GM19351 (cell line): ENCODE results near the gene SCRN3.
"Not testable (repeated sequence)": the region's sequence is repeated elsewhere in the genome, so short reads cannot be mapped to it uniquely, and the experiment has no call there.

Experiments
- ATAC-seq: cut with Tn5 transposase; IDR thresholded peaks from one replicate; pipeline ENCODE4 v1.9.1; 2021; ENCODE audit warnings: mild to moderate bottlenecking, moderate library complexity; ENCODE audit not compliant: unreplicated experiment

Gene SCRN3

DNA sequence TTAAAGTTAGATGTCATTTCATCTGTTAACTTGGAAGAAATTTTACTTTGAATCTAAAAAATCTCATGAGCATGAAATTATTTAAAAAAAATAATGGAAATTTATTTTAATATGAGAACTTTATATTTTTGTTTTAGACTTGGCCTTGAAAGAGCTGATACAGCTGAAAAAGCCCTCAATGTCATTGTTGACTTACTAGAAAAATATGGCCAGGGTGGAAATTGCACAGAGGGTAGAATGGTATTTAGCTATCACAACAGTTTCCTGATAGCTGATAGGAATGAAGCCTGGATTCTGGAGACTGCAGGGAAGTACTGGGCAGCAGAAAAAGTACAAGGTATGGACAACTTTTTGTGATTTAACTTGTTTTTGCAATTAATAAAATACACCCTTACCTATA, 5.3 kb downstream of the SCRN3 start:
- no peak for ATAC-seq

DNA sequence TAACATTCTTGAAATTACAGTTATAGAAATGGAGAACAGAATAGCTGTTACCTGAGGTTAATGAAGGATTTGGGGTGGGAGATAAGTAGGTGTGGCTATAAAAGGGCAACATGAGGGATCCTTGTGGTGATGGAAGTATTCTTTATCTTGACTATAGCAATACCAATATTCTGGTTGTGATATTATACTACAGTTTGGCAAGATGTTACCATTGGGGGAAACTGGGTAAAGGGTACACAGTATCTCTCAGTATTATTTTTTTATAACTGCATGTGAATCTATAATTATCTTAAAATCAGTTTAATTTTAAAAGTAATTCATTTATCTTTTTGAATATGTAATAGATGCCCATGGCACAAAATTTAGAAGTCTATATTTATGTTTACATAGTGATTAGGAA, 8.1 kb downstream of the SCRN3 start:
- no peak for ATAC-seq

DNA sequence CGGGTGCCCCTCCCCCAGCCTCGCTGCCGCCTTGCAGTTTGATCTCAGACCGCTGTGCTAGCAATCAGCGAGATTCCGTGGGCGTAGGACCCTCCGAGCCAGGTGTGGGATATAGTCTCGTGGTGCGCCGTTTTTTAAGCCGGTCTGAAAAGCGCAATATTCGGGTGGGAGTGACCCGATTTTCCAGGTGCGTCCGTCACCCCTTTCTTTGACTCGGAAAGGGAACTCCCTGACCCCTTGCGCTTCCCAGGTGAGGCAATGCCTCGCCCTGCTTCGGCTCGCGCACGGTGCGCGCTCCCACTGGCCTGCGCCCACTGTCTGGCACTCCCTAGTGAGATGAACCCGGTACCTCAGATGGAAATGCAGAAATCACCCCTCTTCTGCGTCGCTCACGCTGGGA, 14.5 kb downstream of the SCRN3 start:
- ATAC-seq, result not testable (repeated sequence)

DNA sequence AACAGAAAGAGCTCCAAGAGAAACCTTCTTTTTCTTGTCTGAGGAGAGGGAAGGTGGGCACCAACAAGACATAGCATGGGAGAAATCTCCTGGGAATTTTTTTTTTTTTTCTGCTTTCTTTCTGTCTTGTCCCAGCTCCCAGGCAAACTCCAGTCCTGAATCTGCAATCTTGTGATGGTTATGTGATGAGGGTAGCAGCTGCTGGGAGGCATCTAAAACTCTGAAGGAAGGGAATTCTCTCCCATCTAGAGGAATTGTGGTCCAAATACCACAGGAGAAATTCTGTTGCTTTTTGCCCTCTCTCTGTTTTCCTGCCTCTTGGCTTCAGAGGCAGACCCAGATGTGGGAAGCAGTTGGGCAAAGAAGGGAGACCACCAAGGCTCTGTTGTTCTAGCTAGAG, 16.7 kb downstream of the SCRN3 start:
- ATAC-seq, result no peak

DNA sequence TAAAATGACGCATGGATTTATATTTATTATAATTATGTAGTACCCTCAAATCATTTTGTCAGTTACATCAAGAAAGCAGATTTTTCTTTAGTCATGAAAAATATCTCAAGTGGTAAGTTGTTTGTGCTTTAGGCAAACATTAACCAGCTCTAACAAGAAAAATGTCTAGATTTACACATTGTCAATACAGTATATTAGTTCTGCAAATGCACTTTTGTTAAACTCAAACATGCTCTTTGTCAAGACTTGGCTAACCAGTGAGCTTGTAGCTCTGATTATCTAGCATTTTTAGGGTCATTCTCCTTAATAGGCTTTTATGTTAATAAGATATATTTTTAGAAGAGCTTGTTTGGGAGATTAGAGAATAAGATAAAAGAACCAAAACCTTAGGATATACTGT, 32.7 kb downstream of the SCRN3 start:
- no peak for ATAC-seq

DNA sequence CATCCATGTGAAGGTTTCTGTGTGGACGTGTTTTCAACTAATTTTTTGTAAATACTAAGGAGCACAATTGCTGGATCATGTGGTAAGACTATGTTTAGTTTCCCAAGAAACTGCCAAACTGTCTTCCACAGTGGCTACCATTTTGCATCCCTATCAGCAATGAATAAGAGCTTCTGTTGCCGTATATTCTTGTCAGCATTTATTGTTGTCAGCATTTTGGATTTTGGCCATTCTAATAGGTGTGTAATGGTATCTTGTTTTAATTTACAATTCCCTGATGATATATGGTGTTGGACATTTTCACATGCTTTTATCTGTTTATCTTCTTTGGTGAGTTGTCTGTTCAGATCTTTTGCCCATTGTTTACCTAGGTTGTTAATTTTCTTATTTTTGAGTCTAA, 34.5 kb downstream of the SCRN3 start:
- no peak for ATAC-seq

DNA sequence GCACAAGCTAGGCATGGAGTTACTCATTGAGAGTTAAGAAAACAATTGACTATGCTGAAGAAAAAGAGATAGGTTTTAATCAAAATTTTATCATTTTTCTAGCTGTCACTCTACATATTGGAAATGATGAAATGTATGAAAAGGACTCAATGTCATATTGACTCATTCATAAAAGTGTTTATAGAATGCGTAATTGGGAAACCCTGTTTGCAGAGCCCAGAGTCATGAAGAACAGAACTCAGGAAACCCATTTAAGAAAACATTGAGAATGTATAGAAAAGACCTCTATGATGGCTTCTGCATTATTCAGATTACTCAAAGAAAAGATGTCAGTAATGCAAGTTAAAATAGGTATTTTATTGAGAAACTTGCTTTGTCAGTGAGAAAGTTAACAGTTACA, 36.4 kb downstream of the SCRN3 start:
- no peak for ATAC-seq

DNA sequence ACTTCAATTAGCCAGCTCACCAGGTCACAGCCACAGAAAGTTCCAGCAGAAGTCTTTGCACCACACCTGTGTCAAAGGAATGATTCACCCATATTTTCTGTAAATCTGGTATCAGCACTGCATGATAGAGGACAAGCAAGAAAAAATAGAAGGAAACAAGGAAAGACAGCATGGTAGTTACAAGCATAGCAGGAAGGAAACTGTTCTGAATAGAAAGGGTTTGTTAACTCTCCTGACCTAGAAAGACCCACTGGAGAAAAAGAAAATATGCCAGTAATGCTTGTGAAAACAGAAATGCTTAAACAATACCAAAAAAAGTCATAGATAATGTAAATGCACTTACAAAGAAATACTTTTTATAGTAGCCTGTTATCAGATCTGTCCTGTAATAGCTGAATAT, 40.8 kb downstream of the SCRN3 start:
- no peak for ATAC-seq

DNA sequence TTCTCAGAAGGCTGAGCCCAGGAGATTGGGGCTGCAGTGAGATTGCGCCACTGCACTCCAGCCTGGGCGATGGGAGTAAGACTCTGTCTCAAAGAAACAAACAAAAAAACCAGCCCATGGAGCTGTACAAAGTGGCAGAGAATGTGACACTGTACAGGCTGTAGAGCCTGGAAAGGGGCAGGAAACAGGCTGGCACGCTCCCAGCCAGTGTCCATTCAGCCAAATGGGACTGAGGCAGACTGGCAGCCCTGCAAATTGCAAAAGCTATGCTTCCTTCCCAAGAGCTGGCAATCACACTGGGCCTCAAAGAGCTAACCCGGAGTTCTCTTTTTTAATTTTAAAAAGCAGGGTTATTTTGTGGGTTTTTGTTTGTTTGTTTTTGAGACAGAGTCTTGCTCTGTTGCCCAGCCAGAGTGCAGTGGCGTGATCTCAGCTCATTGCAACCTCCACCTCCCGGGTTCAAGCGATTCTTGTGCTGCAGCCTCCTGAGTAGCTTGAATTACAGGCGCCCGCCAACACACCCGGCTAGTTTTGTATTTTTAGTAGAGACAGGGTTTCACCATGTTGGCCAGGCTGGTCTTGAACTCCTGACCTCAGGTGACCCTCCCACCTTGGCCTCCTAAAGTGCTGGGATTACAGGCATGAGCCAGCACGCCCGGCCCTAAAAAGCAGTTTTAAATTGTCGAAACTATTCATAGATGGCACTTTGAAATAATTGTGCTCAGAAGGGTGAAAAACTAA, 42.8 kb downstream of the SCRN3 start:
- no peak for ATAC-seq

DNA sequence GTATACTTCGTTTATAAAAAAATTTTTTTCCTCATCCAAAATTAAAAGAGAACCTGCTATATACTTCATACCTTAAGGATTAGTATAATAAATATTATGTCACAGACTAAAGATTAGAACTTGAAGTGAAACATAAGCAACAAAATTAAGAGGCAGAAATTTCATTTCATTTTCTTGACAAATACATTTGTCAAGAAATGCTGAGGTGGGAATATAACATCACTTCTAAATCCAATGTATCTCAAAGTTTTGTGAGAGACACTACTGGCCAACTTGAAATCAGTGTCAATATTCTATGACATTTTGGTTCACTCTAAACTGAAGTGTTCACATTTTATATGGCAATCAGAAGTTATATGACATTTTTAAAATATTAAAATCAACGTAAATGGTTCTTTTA, 43.8 kb downstream of the SCRN3 start:
- no peak for ATAC-seq

DNA sequence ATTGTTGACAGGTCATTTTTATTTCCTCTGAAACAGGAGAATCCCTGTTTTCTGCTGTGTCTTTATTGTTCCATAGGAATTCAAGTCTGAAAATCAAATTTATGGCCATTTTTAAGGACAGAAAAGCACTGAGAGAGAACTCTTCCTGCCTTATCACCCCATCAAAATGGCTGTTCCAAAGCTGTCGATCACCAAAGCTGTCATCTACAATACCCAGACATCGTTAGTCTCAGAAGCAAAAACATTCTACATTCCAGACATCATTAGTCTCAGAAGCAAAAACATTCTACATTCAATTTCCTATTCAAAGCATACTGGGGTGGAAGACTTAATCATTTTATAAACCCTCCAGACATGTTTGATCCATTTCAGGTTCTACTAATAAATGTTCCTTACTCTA, 44.4 kb downstream of the SCRN3 start:
- no peak for ATAC-seq

DNA sequence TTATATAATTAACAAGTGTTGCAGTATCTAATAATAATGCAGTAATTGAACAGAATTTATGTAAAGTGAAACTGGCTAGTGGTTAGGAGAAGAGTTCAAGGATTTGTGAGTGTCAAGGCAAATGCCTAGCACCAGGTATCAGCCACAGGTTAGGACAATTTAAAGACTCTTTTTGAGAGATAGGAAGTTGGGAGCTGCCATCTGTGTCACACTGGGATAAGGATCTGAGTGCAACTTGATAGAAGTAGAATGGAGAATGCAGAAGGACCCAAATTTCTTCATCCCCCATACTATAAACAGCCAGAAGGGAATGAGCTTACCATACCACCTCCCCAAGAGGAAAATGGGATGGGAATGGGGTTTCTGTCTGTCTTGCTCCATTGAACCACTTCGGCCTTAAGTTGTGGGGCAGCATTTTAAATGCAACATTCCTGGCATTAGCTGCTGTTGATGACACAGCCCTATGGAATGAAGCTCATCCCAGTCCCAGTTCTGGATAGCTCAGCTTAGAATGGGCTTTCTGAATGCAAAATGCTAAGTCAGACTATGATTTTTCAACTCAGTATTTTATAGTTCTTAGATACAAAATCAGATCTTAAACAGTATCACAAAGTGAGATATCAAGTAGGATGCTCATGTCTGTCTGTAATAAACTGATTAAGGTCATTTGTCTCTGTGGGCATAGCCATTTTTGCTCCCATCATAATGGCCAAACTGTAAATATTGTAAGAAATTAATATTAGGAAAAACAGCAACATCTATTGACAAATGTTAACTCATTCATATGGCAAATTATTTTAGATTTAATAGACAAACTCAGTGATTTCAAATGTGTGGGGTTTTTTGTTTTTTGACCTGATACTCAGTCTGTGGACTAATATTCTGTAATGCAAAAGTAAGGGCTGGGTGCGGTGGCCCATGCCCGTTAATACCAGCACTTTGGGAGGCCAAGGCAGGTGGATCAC, 47.3 kb downstream of the SCRN3 start:
- ATAC-seq, result no peak

DNA sequence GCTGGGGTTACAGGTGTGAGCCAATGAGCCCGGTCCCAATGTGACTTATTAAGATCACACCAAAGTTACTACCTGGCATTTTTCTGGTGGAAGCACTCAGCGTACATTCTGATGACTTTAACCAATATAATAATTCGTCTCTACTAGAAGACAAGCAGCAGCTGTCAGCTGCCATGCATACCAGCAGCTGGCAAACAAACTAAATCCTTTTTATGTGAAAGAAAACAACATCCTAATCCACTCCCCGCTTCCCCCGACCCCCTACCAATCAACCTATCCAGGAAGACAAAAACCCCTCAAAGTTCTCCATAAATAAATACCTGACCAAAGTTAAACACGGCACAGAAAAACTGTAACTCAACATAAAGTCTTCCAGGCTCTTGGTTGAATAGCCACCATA, 49.2 kb downstream of the SCRN3 start:
- ATAC-seq, result no peak

DNA sequence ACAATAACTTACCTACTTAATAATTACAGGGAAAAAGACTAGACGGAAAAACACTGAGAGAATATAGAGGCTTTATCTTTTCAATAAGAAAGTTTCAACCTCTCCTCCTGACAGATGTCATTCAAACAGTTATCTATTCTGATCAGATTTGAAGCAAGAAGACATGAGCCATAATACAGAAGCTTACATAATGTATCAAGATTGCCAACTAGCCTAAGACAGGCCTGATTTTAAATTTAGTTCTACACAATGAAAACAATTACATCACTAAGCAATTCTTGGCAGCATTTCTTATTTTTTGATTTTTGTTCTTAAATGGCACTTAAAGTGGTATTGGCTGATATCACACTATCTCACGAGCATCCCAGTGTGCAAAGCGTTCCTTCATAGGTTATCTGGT, 49.7 kb downstream of the SCRN3 start:
- ATAC-seq, result no peak

DNA sequence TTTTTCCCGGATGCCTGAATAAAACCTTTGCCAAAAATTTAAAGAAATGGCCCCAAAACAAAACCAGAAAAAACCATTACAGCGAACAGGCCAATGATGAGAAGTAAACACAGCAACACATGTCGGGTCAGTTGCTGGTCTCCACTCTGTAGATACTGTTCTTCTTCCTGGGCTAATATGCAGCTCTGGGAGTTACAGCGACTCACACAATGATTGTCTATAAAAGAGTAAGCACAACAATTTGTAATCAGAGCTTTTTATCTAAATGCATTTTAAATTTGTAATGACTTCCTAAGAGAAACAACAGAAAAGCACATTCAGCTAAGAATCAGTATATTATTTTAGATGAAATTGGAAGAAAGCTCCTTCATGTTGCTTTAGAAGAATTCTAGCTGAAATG, 51.0 kb downstream of the SCRN3 start:
- no peak for ATAC-seq

DNA sequence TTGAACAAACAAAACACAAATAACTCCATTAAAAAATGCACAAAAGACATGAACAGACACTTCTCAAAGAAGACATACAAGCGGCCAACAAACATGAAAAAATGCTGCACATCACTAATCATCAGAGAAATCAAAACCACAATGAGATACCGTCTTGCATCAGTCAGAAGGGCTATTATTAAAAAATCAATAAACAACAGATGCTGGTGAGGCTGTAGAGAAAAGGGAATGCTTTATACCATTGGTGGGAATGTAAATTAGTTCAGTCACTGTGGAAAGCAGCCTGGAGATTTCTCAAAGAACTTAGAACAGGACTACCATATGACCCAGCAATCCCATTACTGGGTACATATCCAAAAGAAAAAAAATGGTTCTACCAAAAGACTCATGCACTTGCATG, 53.5 kb downstream of the SCRN3 start:
- ATAC-seq, result no peak

DNA sequence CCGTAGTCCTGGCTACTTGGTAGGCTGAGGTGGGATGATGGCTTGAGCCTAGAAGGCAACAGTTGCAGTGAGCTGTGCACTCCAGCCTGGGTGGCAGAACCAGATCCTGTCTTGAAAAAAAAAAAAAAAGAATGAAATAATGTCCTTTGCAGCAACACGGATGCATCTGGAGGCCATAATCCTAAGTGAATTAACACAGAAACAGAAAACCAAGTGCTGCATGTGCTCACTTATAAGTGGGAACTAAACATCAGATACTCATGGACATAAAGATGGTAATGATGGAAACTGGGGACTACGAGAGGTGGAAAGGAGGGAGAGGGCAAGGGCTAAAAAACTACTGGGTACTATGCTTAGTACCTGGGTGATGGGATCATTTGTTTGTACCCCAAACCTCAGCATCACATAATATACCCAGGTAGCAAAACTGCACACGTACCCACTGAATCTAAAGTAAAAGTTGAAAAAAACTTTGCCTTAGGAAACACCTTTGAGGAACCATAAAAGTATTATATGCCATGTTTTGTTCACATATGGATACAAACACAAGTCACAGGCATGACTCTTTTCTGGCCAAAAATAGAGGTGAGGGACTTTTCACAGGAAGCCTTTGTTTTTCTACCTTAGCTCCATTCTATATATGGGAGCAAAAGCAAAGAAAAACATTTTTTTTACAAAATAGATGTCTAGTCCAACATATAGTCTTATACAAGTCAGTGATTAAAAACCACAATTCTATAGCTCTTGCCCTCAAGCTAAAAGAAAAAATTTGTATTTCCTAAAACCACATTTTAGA, 54.7 kb downstream of the SCRN3 start:
- ATAC-seq, result no peak

DNA sequence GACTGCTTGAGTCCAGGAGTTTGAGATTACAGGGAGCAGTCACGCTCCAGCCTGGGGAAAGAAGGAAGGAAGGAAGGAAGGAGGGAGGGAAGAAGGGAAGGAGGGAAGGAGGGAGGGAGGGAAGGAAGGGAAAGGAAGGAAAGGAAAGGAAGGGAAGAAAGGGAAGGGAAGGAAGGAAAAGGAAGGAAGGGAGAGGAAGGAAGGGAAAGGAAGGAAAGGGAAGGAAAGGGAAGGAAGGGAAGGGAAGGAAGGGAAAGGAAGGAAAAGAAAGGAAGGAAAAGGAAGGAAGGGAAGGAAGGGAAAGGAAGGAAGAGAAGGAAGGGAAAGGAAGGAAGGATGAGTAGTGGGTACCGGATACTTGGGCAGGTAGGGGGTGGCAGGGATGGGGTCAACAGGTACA, 59.0 kb downstream of the SCRN3 start:
- ATAC-seq, result no peak

DNA sequence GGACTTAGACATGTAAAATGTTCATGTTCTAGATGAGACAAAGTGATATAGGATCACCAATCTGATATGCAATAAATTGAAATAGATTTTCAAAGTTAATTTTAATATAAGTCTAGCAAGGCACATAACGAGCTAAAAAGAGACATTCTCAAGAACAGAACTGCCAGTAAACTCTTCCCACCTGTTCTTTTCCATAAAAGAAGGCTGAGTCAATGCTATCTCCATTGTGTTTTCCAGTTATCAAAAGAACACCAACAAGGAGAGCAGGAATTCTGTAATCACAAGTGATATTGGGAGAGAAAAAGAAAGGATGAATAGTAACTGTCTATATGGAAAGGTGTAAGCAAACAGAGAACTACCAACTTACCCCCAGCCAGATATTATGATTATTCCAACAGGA, 65.7 kb downstream of the SCRN3 start:
- ATAC-seq, result no peak

DNA sequence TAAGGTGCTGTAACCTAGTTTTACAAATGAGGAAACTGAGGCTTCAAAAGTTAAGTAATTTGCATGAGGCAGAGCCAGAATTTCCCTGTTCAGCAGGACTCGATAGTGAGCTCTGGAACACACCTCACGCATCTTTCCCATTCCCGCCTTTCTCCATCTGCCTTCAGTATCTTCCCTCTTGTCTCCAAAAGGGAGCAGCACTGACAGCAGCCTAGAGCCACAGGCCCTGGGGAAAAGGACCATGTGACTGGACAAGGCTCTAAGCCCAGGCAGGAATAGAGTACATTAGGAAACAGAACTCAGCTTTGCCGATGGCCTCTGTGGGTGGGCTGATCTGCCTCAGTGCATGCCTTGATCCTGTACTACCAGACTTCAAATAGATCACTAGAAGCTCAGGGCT, 69.8 kb downstream of the SCRN3 start:
- no peak for ATAC-seq

DNA sequence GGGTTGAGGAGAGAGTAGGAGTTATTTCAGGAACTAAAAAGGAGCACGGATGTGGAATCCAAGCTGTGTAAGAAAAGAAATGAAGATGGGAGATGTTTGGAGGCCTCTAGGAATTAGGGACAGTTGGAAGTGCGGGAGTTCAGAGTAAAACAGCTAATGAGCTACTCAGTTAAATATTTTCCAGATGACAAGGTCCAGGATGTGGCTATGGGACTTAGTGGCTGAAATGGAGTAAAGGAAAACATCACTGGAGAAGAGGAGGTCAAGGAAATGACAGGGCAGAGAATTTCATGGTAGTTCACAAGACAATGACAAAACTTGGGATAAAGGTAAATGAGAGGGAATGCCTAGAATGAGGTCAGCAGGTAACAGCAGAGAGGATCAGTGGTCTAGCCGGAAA, 78.3 kb downstream of the SCRN3 start:
- ATAC-seq, result no peak
